ENCODE measurements around the gene GALNT9. TPM values are rescaled to one million over a fixed set of nuclear protein-coding genes. Genes with fewer than 3 reads are reported as not detected.

The GALNT9 gene
- polyA plus RNA-seq, 1 of the 3 experiments (the other 2 are of a cell fraction), result not detected

DNA sequence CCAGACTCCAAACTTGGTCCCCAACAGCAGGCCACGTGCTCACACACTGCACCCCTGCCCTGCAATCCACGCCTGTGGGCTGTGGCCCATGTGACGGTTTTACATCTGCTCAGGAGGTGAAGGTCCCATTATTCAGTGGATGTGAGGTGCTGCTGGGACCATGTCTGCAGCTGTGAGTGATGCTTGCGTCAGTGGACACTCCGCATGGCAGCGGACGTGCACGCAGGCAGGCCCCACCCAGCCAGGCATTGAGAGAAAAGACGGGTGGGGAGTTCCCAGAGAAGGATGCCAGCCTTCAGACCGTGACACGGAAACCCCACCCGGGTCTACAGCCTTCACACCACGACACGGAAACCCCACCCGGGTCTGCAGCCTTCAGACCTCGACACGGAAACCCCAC is 117.6 kb downstream of the GALNT9 start (continued):
- TF ChIP-seq EP300 (IDR thresholded peaks at IDR 0.05; ENCODE audit: borderline replicate concordance in 1 of 2, low read depth in 1 of 2, low read length in 1 of 2) (no peak), GATA2 (CRISPR knock-in tag; IDR thresholded peaks at IDR 0.05) (no peak)
- TF ChIP-seq, protein P1, sequence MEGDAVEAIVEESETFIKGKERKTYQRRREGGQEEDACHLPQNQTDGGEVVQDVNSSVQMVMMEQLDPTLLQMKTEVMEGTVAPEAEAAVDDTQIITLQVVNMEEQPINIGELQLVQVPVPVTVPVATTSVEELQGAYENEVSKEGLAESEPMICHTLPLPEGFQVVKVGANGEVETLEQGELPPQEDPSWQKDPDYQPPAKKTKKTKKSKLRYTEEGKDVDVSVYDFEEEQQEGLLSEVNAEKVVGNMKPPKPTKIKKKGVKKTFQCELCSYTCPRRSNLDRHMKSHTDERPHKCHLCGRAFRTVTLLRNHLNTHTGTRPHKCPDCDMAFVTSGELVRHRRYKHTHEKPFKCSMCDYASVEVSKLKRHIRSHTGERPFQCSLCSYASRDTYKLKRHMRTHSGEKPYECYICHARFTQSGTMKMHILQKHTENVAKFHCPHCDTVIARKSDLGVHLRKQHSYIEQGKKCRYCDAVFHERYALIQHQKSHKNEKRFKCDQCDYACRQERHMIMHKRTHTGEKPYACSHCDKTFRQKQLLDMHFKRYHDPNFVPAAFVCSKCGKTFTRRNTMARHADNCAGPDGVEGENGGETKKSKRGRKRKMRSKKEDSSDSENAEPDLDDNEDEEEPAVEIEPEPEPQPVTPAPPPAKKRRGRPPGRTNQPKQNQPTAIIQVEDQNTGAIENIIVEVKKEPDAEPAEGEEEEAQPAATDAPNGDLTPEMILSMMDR (IDR thresholded peaks at IDR 0.05), result no peak

DNA sequence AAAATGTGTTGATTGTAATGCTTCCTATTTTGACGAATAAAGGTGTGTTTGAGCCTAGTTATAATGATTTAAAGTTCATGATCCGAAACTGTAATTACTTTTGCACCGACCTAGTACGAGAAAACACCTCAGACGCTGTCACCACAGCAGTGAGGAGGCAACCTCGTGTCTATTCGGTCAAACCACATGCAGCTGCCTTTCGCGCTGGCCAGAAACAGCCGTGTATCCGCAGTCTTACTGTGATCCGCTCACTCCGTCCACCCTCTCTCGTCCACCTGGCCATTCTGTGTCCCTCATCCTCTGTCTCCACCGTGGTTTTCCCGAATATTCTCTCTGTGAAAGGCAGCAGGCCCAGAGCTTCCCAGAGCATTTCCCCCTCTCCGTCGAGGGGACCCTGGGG is 118.1 kb downstream of the GALNT9 start:
- no peak for DNase-seq
- Histone ChIP-seq H4K20me1 (ENCODE audit: insufficient read depth) (no peaks in the 10 kb centered on the region), H3K9me2 (no peaks in the 10 kb centered on the region), H3K4me2 (no peak overlapping the region), H3F3A (replicated peaks; ENCODE audit: insufficient read depth) (no peaks in the 10 kb centered on the region), H3K36me3 (replicated peaks in 1 of 2; ENCODE audit: control insufficient read depth in 1 of 2, insufficient read depth in 2 of 2, low read length in 1 of 2) (no peaks in the 10 kb centered on the region), H3K9ac (no peak overlapping the region), H3K9me3 (no peaks in the 10 kb centered on the region), H3K79me2 (ENCODE audit: insufficient read depth) (no peaks in the 10 kb centered on the region), H3K4me3 (ENCODE audit: low read depth in 2 of 2, low read length in 1 of 2) (no peak overlapping the region), H3K27ac (ENCODE audit: low read depth in 2 of 2, low read length in 1 of 2) (no peak overlapping the region), H3K4me1 (ENCODE audit: control insufficient read depth in 1 of 2, insufficient read depth in 2 of 2, low read depth in 1 of 2, low read length in 1 of 2) (no peaks in the 10 kb centered on the region), H3K27me3 (ENCODE audit: insufficient read depth) (peaks cover 73% of the 10 kb centered on the region), H2AFZ (ENCODE audit: low read depth) (no peak overlapping the region)
- ChIA-PET POLR2A (no interaction called here), CTCF (interaction anchor here (0.7 to 1.5 kb wide), 3 partner anchors 13 to 204 kb away, joined by 3 to 4 read pairs (median 3); no protein-coding TSS in a partner anchor)
- TF ChIP-seq, protein P2, sequence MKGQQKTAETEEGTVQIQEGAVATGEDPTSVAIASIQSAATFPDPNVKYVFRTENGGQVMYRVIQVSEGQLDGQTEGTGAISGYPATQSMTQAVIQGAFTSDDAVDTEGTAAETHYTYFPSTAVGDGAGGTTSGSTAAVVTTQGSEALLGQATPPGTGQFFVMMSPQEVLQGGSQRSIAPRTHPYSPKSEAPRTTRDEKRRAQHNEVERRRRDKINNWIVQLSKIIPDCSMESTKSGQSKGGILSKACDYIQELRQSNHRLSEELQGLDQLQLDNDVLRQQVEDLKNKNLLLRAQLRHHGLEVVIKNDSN (IDR thresholded peaks at IDR 0.05; ENCODE audit: borderline replicate concordance, low read depth), result no peak
- TF ChIP-seq FOSL2 (IDR thresholded peaks at IDR 0.05; ENCODE audit: borderline replicate concordance, low read depth) (no peak), RFX5 (IDR thresholded peaks at IDR 0.05; ENCODE audit: low read length) (no peak), NRF1 (IDR thresholded peaks at IDR 0.05; ENCODE audit: low read depth, low read length) (no peak), SMC3 (IDR thresholded peaks at IDR 0.05; ENCODE audit: low read depth, low read length) (no peak), FOXJ3 (CRISPR knock-in tag; IDR thresholded peaks at IDR 0.05) (no peak), RCOR1 (IDR thresholded peaks at IDR 0.05; ENCODE audit: low read length) (no peak), JUND (IDR thresholded peaks at IDR 0.05) (no peak)
- TF ChIP-seq, protein P3, sequence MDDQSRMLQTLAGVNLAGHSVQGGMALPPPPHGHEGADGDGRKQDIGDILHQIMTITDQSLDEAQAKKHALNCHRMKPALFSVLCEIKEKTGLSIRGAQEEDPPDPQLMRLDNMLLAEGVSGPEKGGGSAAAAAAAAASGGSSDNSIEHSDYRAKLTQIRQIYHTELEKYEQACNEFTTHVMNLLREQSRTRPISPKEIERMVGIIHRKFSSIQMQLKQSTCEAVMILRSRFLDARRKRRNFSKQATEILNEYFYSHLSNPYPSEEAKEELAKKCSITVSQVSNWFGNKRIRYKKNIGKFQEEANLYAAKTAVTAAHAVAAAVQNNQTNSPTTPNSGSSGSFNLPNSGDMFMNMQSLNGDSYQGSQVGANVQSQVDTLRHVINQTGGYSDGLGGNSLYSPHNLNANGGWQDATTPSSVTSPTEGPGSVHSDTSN (IDR thresholded peaks at IDR 0.05), result no peak
- TF ChIP-seq, protein P4, sequence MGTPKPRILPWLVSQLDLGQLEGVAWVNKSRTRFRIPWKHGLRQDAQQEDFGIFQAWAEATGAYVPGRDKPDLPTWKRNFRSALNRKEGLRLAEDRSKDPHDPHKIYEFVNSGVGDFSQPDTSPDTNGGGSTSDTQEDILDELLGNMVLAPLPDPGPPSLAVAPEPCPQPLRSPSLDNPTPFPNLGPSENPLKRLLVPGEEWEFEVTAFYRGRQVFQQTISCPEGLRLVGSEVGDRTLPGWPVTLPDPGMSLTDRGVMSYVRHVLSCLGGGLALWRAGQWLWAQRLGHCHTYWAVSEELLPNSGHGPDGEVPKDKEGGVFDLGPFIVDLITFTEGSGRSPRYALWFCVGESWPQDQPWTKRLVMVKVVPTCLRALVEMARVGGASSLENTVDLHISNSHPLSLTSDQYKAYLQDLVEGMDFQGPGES (IDR thresholded peaks at IDR 0.05; ENCODE audit: low read depth, low read length), result no peak
- 57% methylated on average over 18 of the region's 18 CpGs for WGBS (ENCODE audit: low lambda C conversion rate)

All from SK-N-SH (cell line).